Activated CD4-positive, alpha-beta memory T cell treated with anti-CD3 and anti-CD28 coated beads, Interleukin-2, amount 10 ng/mL, durations not matched to agents 7 days and 5 days (primary cell): ENCODE measurements around the gene RALGAPB. TPM values are rescaled to one million over a fixed set of nuclear protein-coding genes. Genes with fewer than 3 reads are reported as not detected.
A peak's percentile ranks its signal among the peaks of the same experiment; 100 is the strongest.

ENCODE experiments used
- CTCF ChIA-PET: fragments of 350-600 bp; sonication (Branson Sonifier 250); formaldehyde crosslinking; loops from one replicate; lab custom pipeline; 2021; ENCODE audit warnings: antibody characterized with exemption, inconsistent platforms; lab: Charles Lee
- POLR2A ChIA-PET: fragments of 350-600 bp; sonication (Branson Sonifier 250); formaldehyde crosslinking; loops from one replicate; lab custom pipeline; 2021; ENCODE audit warnings: antibody characterized with exemption; lab: Charles Lee
- DNase-seq: peaks from one replicate; pipeline ENCODE4 v3.0.0-alpha.2; 2020
- H3K27ac Mint-ChIP-seq: one replicate; pipeline ENCODE4 v1.8.0; 2021; ENCODE audit warnings: mild to moderate bottlenecking, mixed read lengths
- H3K27me3 Mint-ChIP-seq: one replicate; pipeline ENCODE4 v1.8.0; 2021; ENCODE audit warnings: mixed read lengths
- H3K36me3 Mint-ChIP-seq: one replicate; pipeline ENCODE4 v1.8.0; 2021; ENCODE audit warnings: low read depth, mixed read lengths
- H3K4me1 Mint-ChIP-seq: one replicate; pipeline ENCODE4 v1.8.0; 2021; ENCODE audit warnings: mixed read lengths
- H3K4me3 Mint-ChIP-seq: one replicate; pipeline ENCODE4 v1.8.0; 2021; ENCODE audit warnings: mild to moderate bottlenecking, mixed read lengths
- H3K9me3 Mint-ChIP-seq: one replicate; pipeline ENCODE4 v1.8.0; 2021; ENCODE audit warnings: mixed read lengths
- total RNA-seq, 2 experiments: library from RNA; stranded (reverse); gene quantifications; one replicate each; pipeline ENCODE4 v1.2.3, GENCODE V29; 2021

RALGAPB gene
- total RNA-seq, 2 experiments from 2014 or later, result 30.5 to 31.3 TPM

GRCh38 chr20:38466983-38467382 lies 5.7 kb upstream of the RALGAPB start:
- Mint-ChIP-seq H3K4me1 (peaks cover 4% of the 10 kb centered on the region), H3K9me3 (no peaks in the 10 kb centered on the region), H3K4me3 (no peak overlapping the region), H3K27me3 (peaks cover 10% of the 10 kb centered on the region), H3K36me3 (no peaks in the 10 kb centered on the region), H3K27ac (no peak overlapping the region)
- POLR2A ChIA-PET, result no interaction called here
- DNase-seq, result no peak
- CTCF ChIA-PET, result no interaction called here

GRCh38 chr20:38471245-38471644 lies 1.4 kb upstream of the RALGAPB start:
- peaks cover 38% of the 10 kb centered on the region for H3K4me1 Mint-ChIP-seq
- no peak for DNase-seq
- CTCF ChIA-PET, result interaction anchor here (2.6 to 3.0 kb wide), 3 partner anchors 20 to 36 kb away, joined by 8 to 31 read pairs (median 9); partner anchors contain the start of gene SNHG17
- no peak overlapping the region for H3K4me3 Mint-ChIP-seq
- POLR2A ChIA-PET, result interaction anchor here (2.8 kb wide), 1 partner anchor 24 kb away, joined by 32 read pairs; no protein-coding TSS in a partner anchor
- H3K36me3 Mint-ChIP-seq, result peaks cover 14% of the 10 kb centered on the region
- H3K27me3 Mint-ChIP-seq, result peaks cover 10% of the 10 kb centered on the region
- H3K27ac Mint-ChIP-seq, result no peak overlapping the region
- no peaks in the 10 kb centered on the region for H3K9me3 Mint-ChIP-seq

- Mint-ChIP-seq H3K27me3 (peaks cover 10% of the 10 kb centered on the region), H3K9me3 (no peaks in the 10 kb centered on the region), H3K4me3 (peak overlapping the region; percentile 79), H3K36me3 (peaks cover 14% of the 10 kb centered on the region), H3K4me1 (peaks cover 41% of the 10 kb centered on the region), H3K27ac (peak overlapping the region; percentile 66)
- CTCF ChIA-PET, result interaction anchor here (0.9 to 3.0 kb wide), 9 partner anchors 11 to 490 kb away, joined by 3 to 31 read pairs (median 6); partner anchors contain the start of genes DHX35 and SNHG17
- POLR2A ChIA-PET, result interaction anchor here (0.7 to 2.8 kb wide), 16 partner anchors 11 to 490 kb away, joined by 3 to 46 read pairs (median 5); partner anchors contain the start of genes DHX35, RPRD1B, SNHG17 and TTI1
- DNase-seq, result no peak
Measured at GRCh38 chr20:38471987-38472512, 593 bp upstream of the RALGAPB start.

- peaks cover 14% of the 10 kb centered on the region for H3K36me3 Mint-ChIP-seq
- H3K9me3 Mint-ChIP-seq, result no peaks in the 10 kb centered on the region
- no peak for DNase-seq
- ChIA-PET POLR2A (interaction anchor here (0.7 to 2.8 kb wide), 10 partner anchors 13 to 489 kb away, joined by 3 to 46 read pairs (median 6); partner anchors contain the start of genes DHX35 and SNHG17), CTCF (interaction anchor here (1.0 to 3.0 kb wide), 8 partner anchors 9 to 66 kb away, joined by 3 to 31 read pairs (median 7); partner anchors contain the start of gene SNHG17)
- H3K27ac Mint-ChIP-seq, result peak overlapping the region; percentile 63
- H3K27me3 Mint-ChIP-seq, result peaks cover 10% of the 10 kb centered on the region
- peak overlapping the region; percentile 79 for H3K4me3 Mint-ChIP-seq
- peaks cover 42% of the 10 kb centered on the region for H3K4me1 Mint-ChIP-seq
Measured at GRCh38 chr20:38473367-38473795, 738 bp downstream of the RALGAPB start.

GRCh38 chr20:38477747-38478146 lies 5.1 kb downstream of the RALGAPB start:
- Mint-ChIP-seq H3K27ac (no peak overlapping the region), H3K4me1 (peaks cover 32% of the 10 kb centered on the region), H3K27me3 (no peaks in the 10 kb centered on the region), H3K4me3 (no peak overlapping the region), H3K9me3 (no peaks in the 10 kb centered on the region), H3K36me3 (peaks cover 21% of the 10 kb centered on the region)
- ChIA-PET POLR2A (no interaction called here), CTCF (no interaction called here)
- DNase-seq, result no peak

- DNase-seq, result no peak
- H3K9me3 Mint-ChIP-seq, result no peaks in the 10 kb centered on the region
- H3K36me3 Mint-ChIP-seq, result peaks cover 21% of the 10 kb centered on the region
- H3K27me3 Mint-ChIP-seq, result no peaks in the 10 kb centered on the region
- peaks cover 18% of the 10 kb centered on the region for H3K4me1 Mint-ChIP-seq
- CTCF ChIA-PET, result interaction anchor here (0.7 kb wide), 1 partner anchor 42 kb away, joined by 3 read pairs; no protein-coding TSS in a partner anchor
- POLR2A ChIA-PET, result no interaction called here
- H3K27ac Mint-ChIP-seq, result no peak overlapping the region
- H3K4me3 Mint-ChIP-seq, result no peak overlapping the region
Measured at GRCh38 chr20:38479596-38479995, 7.0 kb downstream of the RALGAPB start.

- Mint-ChIP-seq H3K9me3 (no peaks in the 10 kb centered on the region), H3K4me3 (no peak overlapping the region), H3K36me3 (peaks cover 27% of the 10 kb centered on the region), H3K4me1 (peaks cover 1% of the 10 kb centered on the region), H3K27me3 (no peaks in the 10 kb centered on the region), H3K27ac (no peak overlapping the region)
- DNase-seq, result no peak
- ChIA-PET CTCF (interaction anchor here (0.6 to 1.0 kb wide), 2 partner anchors 12 to 123 kb away, joined by 3 read pairs; partner anchors contain the start of gene RALGAPB), POLR2A (interaction anchor here (1.3 kb wide), 1 partner anchor 50 kb away, joined by 3 read pairs; the partner anchor contains the start of gene SNHG17)
Measured at GRCh38 chr20:38485041-38485440, 12.4 kb downstream of the RALGAPB start.

GRCh38 chr20:38489181-38489580 lies 16.5 kb downstream of the RALGAPB start:
- Mint-ChIP-seq H3K27me3 (no peaks in the 10 kb centered on the region), H3K27ac (no peak overlapping the region), H3K4me1 (no peaks in the 10 kb centered on the region), H3K4me3 (no peak overlapping the region), H3K9me3 (no peaks in the 10 kb centered on the region), H3K36me3 (peaks cover 38% of the 10 kb centered on the region)
- DNase-seq, result no peak
- ChIA-PET POLR2A (interaction anchor here (1.7 kb wide), 1 partner anchor 16 kb away, joined by 5 read pairs; the partner anchor contains the start of gene RALGAPB), CTCF (no interaction called here)

- CTCF ChIA-PET, result no interaction called here
- Mint-ChIP-seq H3K4me1 (no peaks in the 10 kb centered on the region), H3K9me3 (no peaks in the 10 kb centered on the region), H3K4me3 (no peak overlapping the region), H3K27me3 (no peaks in the 10 kb centered on the region), H3K36me3 (peaks cover 60% of the 10 kb centered on the region), H3K27ac (no peak overlapping the region)
- POLR2A ChIA-PET, result no interaction called here
- DNase-seq, result no peak
Measured at GRCh38 chr20:38497246-38497935, 24.7 kb downstream of the RALGAPB start.

GRCh38 chr20:38498909-38499308 lies 26.3 kb downstream of the RALGAPB start:
- ChIA-PET CTCF (no interaction called here), POLR2A (no interaction called here)
- no peaks in the 10 kb centered on the region for H3K9me3 Mint-ChIP-seq
- no peak overlapping the region for H3K27ac Mint-ChIP-seq
- no peaks in the 10 kb centered on the region for H3K27me3 Mint-ChIP-seq
- DNase-seq, result no peak
- H3K36me3 Mint-ChIP-seq, result peaks cover 64% of the 10 kb centered on the region
- no peak overlapping the region for H3K4me3 Mint-ChIP-seq
- H3K4me1 Mint-ChIP-seq, result no peaks in the 10 kb centered on the region

GRCh38 chr20:38499366-38499765 lies 26.7 kb downstream of the RALGAPB start:
- DNase-seq, result no peak
- CTCF ChIA-PET, result no interaction called here
- H3K4me1 Mint-ChIP-seq, result no peaks in the 10 kb centered on the region
- POLR2A ChIA-PET, result interaction anchor here (1.5 kb wide), 1 partner anchor 13 kb away, joined by 4 read pairs; no protein-coding TSS in a partner anchor
- H3K9me3 Mint-ChIP-seq, result peaks cover under 1% of the 10 kb centered on the region
- H3K27ac Mint-ChIP-seq, result no peak overlapping the region
- no peak overlapping the region for H3K4me3 Mint-ChIP-seq
- H3K36me3 Mint-ChIP-seq, result peaks cover 67% of the 10 kb centered on the region
- no peaks in the 10 kb centered on the region for H3K27me3 Mint-ChIP-seq

- no peak for DNase-seq
- Mint-ChIP-seq H3K9me3 (peaks cover 5% of the 10 kb centered on the region), H3K27ac (no peak overlapping the region), H3K4me3 (no peak overlapping the region), H3K27me3 (no peaks in the 10 kb centered on the region), H3K4me1 (no peaks in the 10 kb centered on the region), H3K36me3 (peaks cover 60% of the 10 kb centered on the region)
- CTCF ChIA-PET, result no interaction called here
- POLR2A ChIA-PET, result no interaction called here
Measured at GRCh38 chr20:38501858-38502436, 29.3 kb downstream of the RALGAPB start.
